Measurements from ENCODE around the gene HNRNPL.
"Not testable (repeated sequence)": the region's sequence is repeated elsewhere in the genome, so short reads cannot be mapped to it uniquely, and the experiment has no call there.

Gene HNRNPL

DNA sequence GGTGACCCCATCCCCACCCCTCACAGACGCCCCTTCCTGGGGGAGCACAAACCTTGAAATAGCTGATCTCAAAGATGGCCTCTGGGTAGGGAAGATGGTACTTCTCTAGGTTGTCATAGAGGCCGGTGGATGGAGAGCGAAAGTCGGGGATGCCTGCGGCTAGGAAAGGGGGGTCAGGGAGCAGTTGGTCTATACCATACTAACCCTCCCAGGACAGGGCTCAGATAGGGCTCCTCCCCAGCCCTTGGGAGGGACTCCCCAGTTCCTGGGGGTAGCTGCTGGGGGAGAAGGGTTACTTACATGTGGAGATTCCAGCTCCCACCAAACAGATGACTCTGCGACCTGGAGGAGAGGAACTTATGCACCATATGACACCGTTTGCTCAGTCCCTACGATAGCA is 40.0 kb upstream of the HNRNPL start:
- no peak overlapping the region for H3K4me3 ChIP-seq (ENCODE audit: low read depth, low read length)
- DNase-seq (ENCODE audit: low read depth): no peak
- no peak for TF ChIP-seq CTCF (IDR thresholded peaks at IDR 0.05; ENCODE audit: control insufficient read depth, extremely low read depth, insufficient read depth)

DNA sequence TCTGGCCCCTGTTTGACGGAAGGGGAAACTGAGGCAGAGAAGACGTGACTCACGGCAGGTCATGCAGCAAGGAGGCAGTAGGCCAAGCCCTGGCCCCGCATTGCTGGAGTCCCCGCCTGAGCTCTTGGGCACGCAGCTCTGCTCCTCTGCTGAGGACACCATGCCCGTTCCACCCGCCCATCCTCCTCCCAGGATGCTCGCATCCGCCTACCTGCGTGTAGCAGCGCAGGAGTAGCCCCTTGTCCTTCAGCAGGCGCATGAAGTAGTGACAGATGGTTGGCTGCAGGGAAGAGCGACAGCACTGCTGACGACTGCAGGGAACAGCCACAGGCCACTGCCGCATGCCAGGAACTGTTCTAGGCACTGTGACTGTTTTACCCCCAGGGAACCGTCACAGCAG is 39.1 kb upstream of the HNRNPL start:
- no peak for DNase-seq (ENCODE audit: low read depth)
- H3K4me3 ChIP-seq (ENCODE audit: low read depth, low read length): no peak overlapping the region
- TF ChIP-seq CTCF (IDR thresholded peaks at IDR 0.05; ENCODE audit: control insufficient read depth, extremely low read depth, insufficient read depth): no peak

GRCh38 chr19:38884691-38885090 is 34.9 kb upstream of the HNRNPL start:
- not testable (repeated sequence) for DNase-seq (ENCODE audit: low read depth); H3K4me3 ChIP-seq (ENCODE audit: low read depth, low read length)

DNA sequence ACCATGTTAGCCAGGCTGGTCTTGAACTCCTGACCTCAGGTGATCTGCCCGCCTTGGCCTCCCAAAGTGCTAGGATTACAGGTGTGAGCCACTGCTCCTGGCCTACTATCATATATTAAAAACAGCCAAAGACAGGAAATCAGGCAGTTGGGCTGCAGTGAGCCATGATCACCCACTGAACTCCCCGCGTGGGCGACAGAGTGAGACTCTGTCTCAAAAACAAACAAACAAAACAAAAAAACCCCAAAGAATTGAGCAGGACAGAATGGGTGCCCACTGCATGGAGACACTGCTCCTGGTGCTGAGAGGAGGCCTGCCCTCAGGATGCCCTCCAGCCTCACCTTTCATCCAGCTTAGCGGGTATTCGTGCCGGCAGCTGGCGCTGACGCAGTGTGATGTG is 33.5 kb upstream of the HNRNPL start:
- no peak overlapping the region for H3K4me3 ChIP-seq (ENCODE audit: low read depth, low read length)
- DNase-seq (ENCODE audit: low read depth): no peak
- TF ChIP-seq CTCF (IDR thresholded peaks at IDR 0.05; ENCODE audit: control insufficient read depth, extremely low read depth, insufficient read depth): no peak

DNA sequence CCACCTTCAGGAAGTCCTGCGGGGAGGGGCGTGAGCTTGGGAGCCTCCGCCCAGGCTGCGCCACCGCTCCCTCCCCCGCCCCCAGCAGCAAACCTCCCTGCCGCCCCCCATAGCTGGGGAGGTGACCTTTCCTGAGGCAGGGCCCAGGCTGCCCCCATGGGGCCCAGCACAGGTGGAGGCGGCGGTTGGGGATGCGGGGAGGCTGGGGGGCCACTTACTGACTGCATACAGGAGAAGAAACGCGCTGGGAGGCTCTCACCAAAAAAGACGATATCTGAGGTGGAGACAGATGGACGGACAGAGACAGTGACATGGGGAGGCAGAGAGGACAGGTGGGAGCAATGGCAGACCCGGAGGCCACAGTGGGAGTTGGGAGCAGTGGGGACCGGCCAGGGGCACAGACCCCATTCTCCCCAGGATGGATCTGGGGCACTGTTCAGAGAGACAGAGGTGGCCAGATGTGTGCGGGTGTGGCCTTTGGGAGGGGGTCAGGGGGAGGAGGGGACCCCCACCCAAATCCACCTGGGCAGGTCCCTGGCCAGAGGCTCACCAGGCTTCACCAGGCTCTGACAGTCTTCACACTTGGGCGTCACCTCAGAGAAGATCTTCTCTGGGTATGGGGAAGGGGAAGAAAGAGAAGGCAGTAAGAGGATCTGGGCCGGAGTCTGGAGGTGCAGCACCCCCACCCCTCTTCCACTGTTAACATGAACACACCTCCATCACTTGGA is 31.3 kb upstream of the HNRNPL start:
- TF ChIP-seq CTCF (IDR thresholded peaks at IDR 0.05; ENCODE audit: control insufficient read depth, extremely low read depth, insufficient read depth): no peak
- DNase-seq (ENCODE audit: low read depth): no peak

GRCh38 chr19:38880076-38880881 is 30.5 kb upstream of the HNRNPL start:
- no peak for TF ChIP-seq CTCF (IDR thresholded peaks at IDR 0.05; ENCODE audit: control insufficient read depth, extremely low read depth, insufficient read depth)
- DNase-seq (ENCODE audit: low read depth): no peak
- H3K4me3 ChIP-seq (ENCODE audit: low read depth, low read length): no peak overlapping the region

More for the DNA sequence above, 31.3 kb upstream of the HNRNPL start:
- H3K4me3 ChIP-seq (ENCODE audit: low read depth, low read length): no peak overlapping the region

- H3K4me3 ChIP-seq (ENCODE audit: low read depth, low read length): no peak overlapping the region
- TF ChIP-seq CTCF (IDR thresholded peaks at IDR 0.05; ENCODE audit: control insufficient read depth, extremely low read depth, insufficient read depth): no peak
- no peak for DNase-seq (ENCODE audit: low read depth)
Measured at GRCh38 chr19:38879400-38879751, 29.6 kb upstream of the HNRNPL start.

All from LNCaP clone FGC (cell line).